Neuronal stem cell (in vitro differentiated cells): ENCODE results near the gene IL18BP.

Experiments used
- DNase-seq: peaks from one replicate; pipeline ENCODE4 v3.0.0-alpha.2; 2013; ENCODE audit warnings: low spot score
- H2AFZ ChIP-seq: one replicate; pipeline ENCODE4 v1.6.1; 2013; ENCODE audit warnings: mild to moderate bottlenecking, low read length, inconsistent platforms
- H2AK5ac ChIP-seq: 2 replicates; pipeline ENCODE4 v1.6.1; 2013; ENCODE audit warnings: low read depth, mild to moderate bottlenecking, inconsistent platforms, low read length, moderate library complexity, mixed read lengths
- H2BK120ac ChIP-seq: 2 replicates; pipeline ENCODE4 v1.6.1; 2013; ENCODE audit warnings: low read depth, mild to moderate bottlenecking, inconsistent platforms, low read length, moderate library complexity, mixed read lengths
- H2BK12ac ChIP-seq: one replicate; pipeline ENCODE4 v1.6.1; 2013; ENCODE audit warnings: low read length, inconsistent platforms
- H2BK15ac ChIP-seq: 2 replicates; pipeline ENCODE4 v1.6.1; 2013; ENCODE audit warnings: mild to moderate bottlenecking, low read length, inconsistent platforms, mixed read lengths
- H2BK5ac ChIP-seq: one replicate; pipeline ENCODE4 v1.6.1; 2013; ENCODE audit warnings: inconsistent platforms, mild to moderate bottlenecking, low read length, moderate library complexity
- H3K14ac ChIP-seq: one replicate; pipeline ENCODE4 v1.6.1; 2013; ENCODE audit warnings: low read length, inconsistent platforms
- H3K18ac ChIP-seq: 2 replicates; pipeline ENCODE4 v1.6.1; 2013; ENCODE audit warnings: low read length, inconsistent platforms
- H3K23ac ChIP-seq: 2 replicates; pipeline ENCODE4 v1.6.1; 2013; ENCODE audit warnings: low read depth, mild to moderate bottlenecking, mixed read lengths, low read length, inconsistent platforms; ENCODE audit not compliant: poor library complexity
- H3K27ac ChIP-seq: replicated peaks from 3 replicates; pipeline ENCODE4 v1.5.1; 2013; ENCODE audit warnings: low read length, inconsistent platforms
- H3K27me3 ChIP-seq, 3 experiments: 2 replicates each; pipeline ENCODE4 v1.6.1; 2013; ENCODE audit warnings: low read length in 3 of 3, mild to moderate bottlenecking in 2 of 3, inconsistent platforms in 1 of 3, low read depth in 1 of 3, mixed read lengths in 1 of 3, moderate library complexity in 1 of 3; ENCODE audit not compliant: control insufficient read depth in 3 of 3, insufficient read depth in 3 of 3
- H3K36me3 ChIP-seq, 2 donors: replicated peaks in 1 of 2; 2 replicates each; pipeline ENCODE4 v1.6.1; 2013; ENCODE audit warnings: low read length in 2 of 2; ENCODE audit not compliant: control insufficient read depth in 2 of 2, insufficient read depth in 2 of 2
- H3K4ac ChIP-seq: 2 replicates; pipeline ENCODE4 v1.6.1; 2013; ENCODE audit warnings: inconsistent platforms, mild to moderate bottlenecking, low read length, moderate library complexity
- H3K4me1 ChIP-seq, 2 donors: 1 replicate in 1 of 2; 2 replicates in 1 of 2; pipeline ENCODE4 v1.6.1; 2013; ENCODE audit warnings: low read length in 2 of 2, low read depth in 1 of 2; ENCODE audit not compliant: control insufficient read depth in 2 of 2, insufficient read depth in 1 of 2
- H3K4me2 ChIP-seq: one replicate; pipeline ENCODE4 v1.6.1; 2013; ENCODE audit warnings: mild to moderate bottlenecking, low read length, inconsistent platforms; ENCODE audit not compliant: insufficient read depth, poor library complexity, severe bottlenecking
- H3K4me3 ChIP-seq, 2 donors: 2 replicates each; pipeline ENCODE4 v1.5.1; 2013; ENCODE audit warnings: low read length in 2 of 2, mild to moderate bottlenecking in 2 of 2, inconsistent platforms in 1 of 2, moderate library complexity in 1 of 2
- H3K79me1 ChIP-seq: one replicate; pipeline ENCODE4 v1.6.1; 2013; ENCODE audit warnings: low read depth, mild to moderate bottlenecking, inconsistent platforms, low read length, moderate library complexity
- H3K9ac ChIP-seq: one replicate; pipeline ENCODE4 v1.6.1; 2013; ENCODE audit warnings: mild to moderate bottlenecking, low read depth, low read length, inconsistent platforms; ENCODE audit not compliant: poor library complexity
- H3K9me3 ChIP-seq, 2 donors: replicated peaks in 1 of 2; 2 replicates each; pipeline versions ENCODE3 to v1.6.1; 2013; ENCODE audit warnings: low read length in 2 of 2, mild to moderate bottlenecking in 2 of 2, inconsistent platforms in 1 of 2, low read depth in 1 of 2, mixed read lengths in 1 of 2, moderate library complexity in 1 of 2; ENCODE audit not compliant: control insufficient read depth in 2 of 2, insufficient read depth in 1 of 2
- H4K8ac ChIP-seq: one replicate; pipeline ENCODE4 v1.6.1; 2013; ENCODE audit warnings: low read depth, mild to moderate bottlenecking, inconsistent platforms, low read length, moderate library complexity
- H4K91ac ChIP-seq: one replicate; pipeline ENCODE4 v1.6.1; 2013; ENCODE audit warnings: low read length, low read depth, mild to moderate bottlenecking, inconsistent platforms; ENCODE audit not compliant: poor library complexity
- WGBS, 2 donors: extraction: QIAGEN DNeasy Blood & Tissue Kit; methylation state at CpG; one replicate each; pipeline ENCODE4 v1.1.7; 2013; ENCODE audit warnings: missing lambda C conversion rate in 2 of 2, mixed read lengths in 1 of 2; ENCODE audit not compliant: insufficient read length in 2 of 2, insufficient replicate concordance in 1 of 2; ENCODE audit errors: extremely low coverage in 2 of 2; 5-methylcytosine and 5-hydroxymethylcytosine counted together

Gene IL18BP

GRCh38 chr11:71976551-71976950 is 22.2 kb upstream of the IL18BP start:
- Histone ChIP-seq H2BK120ac (no peak overlapping the region), H4K8ac (no peak overlapping the region), H2BK5ac (no peak overlapping the region), H3K4me3 (no peak overlapping the region), H3K18ac (no peak overlapping the region), H3K14ac (no peak overlapping the region), H3K4ac (no peak overlapping the region), H3K27me3 (no peaks in the 10 kb centered on the region), H3K23ac (no peak overlapping the region), H3K4me1 (no peaks in the 10 kb centered on the region), H2AFZ (no peak overlapping the region), H3K36me3 (peaks cover 2 to 73% of the 10 kb centered on the region in 2 donors), H2BK12ac (no peak overlapping the region), H3K9me3 (peaks cover 0 to 6% of the 10 kb centered on the region in 2 donors), H3K4me2 (no peak overlapping the region), H3K79me1 (no peaks in the 10 kb centered on the region), H2BK15ac (no peak overlapping the region), H3K27ac (no peak overlapping the region), H2AK5ac (no peak overlapping the region), H3K9ac (no peak overlapping the region), H4K91ac (no peak overlapping the region)
- no CpG with 5 or more reads among the region's 5 CpGs for WGBS, 2 donors
- DNase-seq: no peak

DNA sequence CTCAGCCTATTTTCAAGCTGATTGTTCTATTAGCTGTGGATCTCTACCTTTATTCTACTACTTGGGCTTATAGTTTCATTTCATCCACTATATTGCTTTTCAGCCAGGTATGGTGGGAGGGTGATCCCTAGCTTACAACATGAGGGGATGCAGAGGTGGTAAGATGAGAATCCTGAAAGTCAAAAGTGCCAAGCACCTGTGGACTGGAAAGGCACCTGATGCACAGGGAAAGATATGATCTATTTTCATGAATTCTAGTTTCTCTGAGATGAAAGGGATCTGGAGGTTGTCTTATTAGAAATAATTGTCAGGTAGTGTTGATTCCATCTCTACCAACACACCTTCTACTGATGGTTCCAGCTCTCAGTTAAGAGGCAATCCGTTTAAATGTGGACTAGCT is 21.6 kb upstream of the IL18BP start:
- Histone ChIP-seq H4K8ac (no peak overlapping the region), H2BK120ac (no peak overlapping the region), H3K18ac (no peak overlapping the region), H2BK12ac (no peak overlapping the region), H2BK5ac (no peak overlapping the region), H3K23ac (no peak overlapping the region), H3K27ac (no peak overlapping the region), H3K36me3 (peaks cover 0 to 73% of the 10 kb centered on the region in 2 donors), H2AK5ac (no peak overlapping the region), H3K4me1 (no peaks in the 10 kb centered on the region), H2BK15ac (no peak overlapping the region), H3K4ac (no peak overlapping the region), H3K4me3 (no peak overlapping the region), H3K4me2 (no peak overlapping the region), H4K91ac (no peak overlapping the region), H3K9ac (no peak overlapping the region), H3K14ac (no peak overlapping the region), H2AFZ (no peak overlapping the region), H3K27me3 (no peaks in the 10 kb centered on the region), H3K9me3 (peaks cover 0 to 6% of the 10 kb centered on the region in 2 donors), H3K79me1 (no peaks in the 10 kb centered on the region)
- no peak for DNase-seq
- no CpG with 5 or more reads among the region's 1 CpG for WGBS, 2 donors

GRCh38 chr11:71977743-71978418 is 20.8 kb upstream of the IL18BP start:
- no peak overlapping the region for H2BK15ac ChIP-seq
- H3K36me3 ChIP-seq: peaks cover 0 to 73% of the 10 kb centered on the region in 2 donors
- no peak overlapping the region for H2BK120ac ChIP-seq
- WGBS, 2 donors: no CpG with 5 or more reads among the region's 7 CpGs
- H3K23ac ChIP-seq: no peak overlapping the region
- H3K4me3 ChIP-seq: no peak overlapping the region
- no peak overlapping the region for H2AK5ac ChIP-seq
- H3K14ac ChIP-seq: no peak overlapping the region
- H3K9me3 ChIP-seq: peaks cover 0 to 6% of the 10 kb centered on the region in 2 donors
- H3K9ac ChIP-seq: no peak overlapping the region
- H3K27me3 ChIP-seq: no peaks in the 10 kb centered on the region
- H3K4ac ChIP-seq: no peak overlapping the region
- H3K18ac ChIP-seq: no peak overlapping the region
- H2AFZ ChIP-seq: no peak overlapping the region
- no peak overlapping the region for H4K8ac ChIP-seq
- no peaks in the 10 kb centered on the region for H3K4me1 ChIP-seq
- no peak overlapping the region for H3K4me2 ChIP-seq
- H2BK12ac ChIP-seq: no peak overlapping the region
- H3K79me1 ChIP-seq: no peaks in the 10 kb centered on the region
- no peak overlapping the region for H2BK5ac ChIP-seq
- no peak overlapping the region for H3K27ac ChIP-seq
- peak; percentile 14 for DNase-seq
- H4K91ac ChIP-seq: no peak overlapping the region

- H3K4me2 ChIP-seq: no peak overlapping the region
- peaks cover 0 to 6% of the 10 kb centered on the region in 2 donors for H3K9me3 ChIP-seq
- H3K4me3 ChIP-seq: no peak overlapping the region
- no peak overlapping the region for H3K9ac ChIP-seq
- no CpG with 5 or more reads among the region's 4 CpGs for WGBS, 2 donors
- H3K27me3 ChIP-seq: no peaks in the 10 kb centered on the region
- H3K18ac ChIP-seq: no peak overlapping the region
- H3K4me1 ChIP-seq: no peaks in the 10 kb centered on the region
- H2BK15ac ChIP-seq: no peak overlapping the region
- H3K14ac ChIP-seq: no peak overlapping the region
- H3K23ac ChIP-seq: no peak overlapping the region
- no peak overlapping the region for H2BK12ac ChIP-seq
- no peak overlapping the region for H4K91ac ChIP-seq
- H3K79me1 ChIP-seq: no peaks in the 10 kb centered on the region
- no peak overlapping the region for H3K4ac ChIP-seq
- H4K8ac ChIP-seq: no peak overlapping the region
- no peak overlapping the region for H2AK5ac ChIP-seq
- H2BK5ac ChIP-seq: no peak overlapping the region
- H2AFZ ChIP-seq: no peak overlapping the region
- peaks cover 0 to 82% of the 10 kb centered on the region in 2 donors for H3K36me3 ChIP-seq
- no peak overlapping the region for H2BK120ac ChIP-seq
- no peak for DNase-seq
- no peak overlapping the region for H3K27ac ChIP-seq
These were observed 19.6 kb upstream of the IL18BP start for GRCh38 chr11:71979094-71979493.
